GM12878 (cell line): ENCODE results near the gene KLHL34.

ENCODE experiments used
- EP300 ChIP-seq, 2 experiments: fragments of 150-350 bp in 1 of 2; IDR thresholded peaks; 2 replicates each; pipeline ENCODE4 v1.6.1; 2011 to 2012; ENCODE audit warnings: low read depth in 2 of 2, low read length in 2 of 2, borderline replicate concordance in 1 of 2, improper control_type of control experiment in 1 of 2, inconsistent platforms in 1 of 2; ENCODE audit not compliant: control insufficient read depth in 1 of 2
- FOXM1 ChIP-seq: IDR thresholded peaks from 2 replicates; pipeline ENCODE4 v1.6.1; 2012; ENCODE audit warnings: low read depth, mild to moderate bottlenecking, inconsistent platforms, low read length, moderate library complexity
- POLR2A ChIP-seq: IDR thresholded peaks from 2 replicates; pipeline ENCODE4 v1.6.1; 2011; ENCODE audit warnings: low read depth, mild to moderate bottlenecking, low read length
- POLR2AphosphoS5 ChIP-seq: IDR thresholded peaks from 2 replicates; pipeline ENCODE4 v1.6.1; 2011; ENCODE audit warnings: mild to moderate bottlenecking, low read length, inconsistent platforms
- TAF1 ChIP-seq: IDR thresholded peaks from 2 replicates; pipeline ENCODE4 v1.6.1; 2011; ENCODE audit warnings: mild to moderate bottlenecking, low read depth, low read length, borderline replicate concordance
- TF ChIP-seq, protein P1 (sequence below): IDR thresholded peaks from 2 replicates; pipeline ENCODE4 v1.6.1; 2012; ENCODE audit warnings: mild to moderate bottlenecking, low read depth, low read length
- TF ChIP-seq, protein P2 (sequence below), 3 experiments: IDR thresholded peaks in 2 of 3; conservative IDR thresholded peaks in 1 of 3; 2 replicates each; pipeline ENCODE4 v1.5.1; 2011; ENCODE audit warnings: low read depth in 3 of 3, low read length in 3 of 3, mild to moderate bottlenecking in 3 of 3, control low read depth in 2 of 3, moderate library complexity in 2 of 3, inconsistent platforms in 1 of 3, mixed read lengths in 1 of 3; ENCODE audit not compliant: control insufficient read depth in 2 of 3, insufficient read depth in 1 of 3; ENCODE audit errors: extremely low read depth in 1 of 3

DNA sequence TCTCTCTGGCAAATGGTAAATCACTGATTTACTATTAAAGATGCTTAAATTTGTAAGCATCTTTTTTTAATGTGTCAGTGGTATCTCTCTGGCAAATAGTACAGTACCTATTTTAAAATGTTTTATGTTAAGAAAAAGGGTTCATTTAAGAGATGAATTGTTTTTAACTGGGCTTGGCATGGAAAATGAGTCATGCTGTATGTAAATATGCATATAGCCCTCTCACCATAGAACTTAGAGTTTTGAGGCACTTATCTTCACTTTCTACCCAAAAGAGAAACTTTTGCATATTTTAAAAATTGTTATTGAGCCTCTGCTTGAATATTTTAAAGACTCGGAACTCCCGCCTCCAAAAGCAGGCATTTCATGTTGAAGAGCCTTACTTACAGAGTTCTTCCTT is 37.9 kb downstream of the KLHL34 start:
- no peak for TF ChIP-seq POLR2A
- TF ChIP-seq TAF1 = no peak
- TF ChIP-seq, protein P1, sequence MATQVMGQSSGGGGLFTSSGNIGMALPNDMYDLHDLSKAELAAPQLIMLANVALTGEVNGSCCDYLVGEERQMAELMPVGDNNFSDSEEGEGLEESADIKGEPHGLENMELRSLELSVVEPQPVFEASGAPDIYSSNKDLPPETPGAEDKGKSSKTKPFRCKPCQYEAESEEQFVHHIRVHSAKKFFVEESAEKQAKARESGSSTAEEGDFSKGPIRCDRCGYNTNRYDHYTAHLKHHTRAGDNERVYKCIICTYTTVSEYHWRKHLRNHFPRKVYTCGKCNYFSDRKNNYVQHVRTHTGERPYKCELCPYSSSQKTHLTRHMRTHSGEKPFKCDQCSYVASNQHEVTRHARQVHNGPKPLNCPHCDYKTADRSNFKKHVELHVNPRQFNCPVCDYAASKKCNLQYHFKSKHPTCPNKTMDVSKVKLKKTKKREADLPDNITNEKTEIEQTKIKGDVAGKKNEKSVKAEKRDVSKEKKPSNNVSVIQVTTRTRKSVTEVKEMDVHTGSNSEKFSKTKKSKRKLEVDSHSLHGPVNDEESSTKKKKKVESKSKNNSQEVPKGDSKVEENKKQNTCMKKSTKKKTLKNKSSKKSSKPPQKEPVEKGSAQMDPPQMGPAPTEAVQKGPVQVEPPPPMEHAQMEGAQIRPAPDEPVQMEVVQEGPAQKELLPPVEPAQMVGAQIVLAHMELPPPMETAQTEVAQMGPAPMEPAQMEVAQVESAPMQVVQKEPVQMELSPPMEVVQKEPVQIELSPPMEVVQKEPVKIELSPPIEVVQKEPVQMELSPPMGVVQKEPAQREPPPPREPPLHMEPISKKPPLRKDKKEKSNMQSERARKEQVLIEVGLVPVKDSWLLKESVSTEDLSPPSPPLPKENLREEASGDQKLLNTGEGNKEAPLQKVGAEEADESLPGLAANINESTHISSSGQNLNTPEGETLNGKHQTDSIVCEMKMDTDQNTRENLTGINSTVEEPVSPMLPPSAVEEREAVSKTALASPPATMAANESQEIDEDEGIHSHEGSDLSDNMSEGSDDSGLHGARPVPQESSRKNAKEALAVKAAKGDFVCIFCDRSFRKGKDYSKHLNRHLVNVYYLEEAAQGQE = no peak
- TF ChIP-seq, protein P2, sequence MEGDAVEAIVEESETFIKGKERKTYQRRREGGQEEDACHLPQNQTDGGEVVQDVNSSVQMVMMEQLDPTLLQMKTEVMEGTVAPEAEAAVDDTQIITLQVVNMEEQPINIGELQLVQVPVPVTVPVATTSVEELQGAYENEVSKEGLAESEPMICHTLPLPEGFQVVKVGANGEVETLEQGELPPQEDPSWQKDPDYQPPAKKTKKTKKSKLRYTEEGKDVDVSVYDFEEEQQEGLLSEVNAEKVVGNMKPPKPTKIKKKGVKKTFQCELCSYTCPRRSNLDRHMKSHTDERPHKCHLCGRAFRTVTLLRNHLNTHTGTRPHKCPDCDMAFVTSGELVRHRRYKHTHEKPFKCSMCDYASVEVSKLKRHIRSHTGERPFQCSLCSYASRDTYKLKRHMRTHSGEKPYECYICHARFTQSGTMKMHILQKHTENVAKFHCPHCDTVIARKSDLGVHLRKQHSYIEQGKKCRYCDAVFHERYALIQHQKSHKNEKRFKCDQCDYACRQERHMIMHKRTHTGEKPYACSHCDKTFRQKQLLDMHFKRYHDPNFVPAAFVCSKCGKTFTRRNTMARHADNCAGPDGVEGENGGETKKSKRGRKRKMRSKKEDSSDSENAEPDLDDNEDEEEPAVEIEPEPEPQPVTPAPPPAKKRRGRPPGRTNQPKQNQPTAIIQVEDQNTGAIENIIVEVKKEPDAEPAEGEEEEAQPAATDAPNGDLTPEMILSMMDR (IDR thresholded peaks at IDR 0.05 in 2 of 3, conservative IDR thresholded peaks at IDR 0.05 in 1 of 3; ENCODE audit: control insufficient read depth in 2 of 3, extremely low read depth in 1 of 3, insufficient read depth in 1 of 3, low read depth in 3 of 3, low read length in 3 of 3) = no peak
- TF ChIP-seq POLR2AphosphoS5 = no peak
- no peak for TF ChIP-seq FOXM1
- no peak for TF ChIP-seq EP300 (IDR thresholded peaks at IDR 0.05; ENCODE audit: borderline replicate concordance in 1 of 2, control insufficient read depth in 1 of 2, low read depth in 2 of 2, low read length in 2 of 2)
